Mammary epithelial cell (primary cell): ENCODE data around the gene HYDIN.

ENCODE experiments used
- EZH2 ChIP-seq: IDR thresholded peaks from 2 replicates; pipeline ENCODE4 v1.6.1; 2012; ENCODE audit warnings: low read length, inconsistent platforms, borderline replicate concordance
- TF ChIP-seq, protein P1 (sequence below), 2 donors: IDR thresholded peaks in 1 of 2; conservative IDR thresholded peaks in 1 of 2; 2 replicates each; pipeline ENCODE4 v1.5.1; 2011 to 2012; ENCODE audit warnings: inconsistent platforms in 2 of 2, low read length in 2 of 2, mild to moderate bottlenecking in 2 of 2, control low read depth in 1 of 2, low read depth in 1 of 2; ENCODE audit not compliant: insufficient read depth in 1 of 2; ENCODE audit errors: extremely low read depth in 1 of 2

GRCh38 chr16:71258372-71258771, 27.9 kb upstream of the HYDIN start:
- no peak for TF ChIP-seq EZH2
- TF ChIP-seq, protein P1, sequence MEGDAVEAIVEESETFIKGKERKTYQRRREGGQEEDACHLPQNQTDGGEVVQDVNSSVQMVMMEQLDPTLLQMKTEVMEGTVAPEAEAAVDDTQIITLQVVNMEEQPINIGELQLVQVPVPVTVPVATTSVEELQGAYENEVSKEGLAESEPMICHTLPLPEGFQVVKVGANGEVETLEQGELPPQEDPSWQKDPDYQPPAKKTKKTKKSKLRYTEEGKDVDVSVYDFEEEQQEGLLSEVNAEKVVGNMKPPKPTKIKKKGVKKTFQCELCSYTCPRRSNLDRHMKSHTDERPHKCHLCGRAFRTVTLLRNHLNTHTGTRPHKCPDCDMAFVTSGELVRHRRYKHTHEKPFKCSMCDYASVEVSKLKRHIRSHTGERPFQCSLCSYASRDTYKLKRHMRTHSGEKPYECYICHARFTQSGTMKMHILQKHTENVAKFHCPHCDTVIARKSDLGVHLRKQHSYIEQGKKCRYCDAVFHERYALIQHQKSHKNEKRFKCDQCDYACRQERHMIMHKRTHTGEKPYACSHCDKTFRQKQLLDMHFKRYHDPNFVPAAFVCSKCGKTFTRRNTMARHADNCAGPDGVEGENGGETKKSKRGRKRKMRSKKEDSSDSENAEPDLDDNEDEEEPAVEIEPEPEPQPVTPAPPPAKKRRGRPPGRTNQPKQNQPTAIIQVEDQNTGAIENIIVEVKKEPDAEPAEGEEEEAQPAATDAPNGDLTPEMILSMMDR (conservative IDR thresholded peaks at IDR 0.05 in 1 of 2, IDR thresholded peaks at IDR 0.05 in 1 of 2; ENCODE audit: extremely low read depth in 1 of 2, insufficient read depth in 1 of 2, low read depth in 1 of 2, low read length in 2 of 2): no peak
